Endothelial cell of umbilical vein (primary cell): ENCODE measurements around the gene FBXO22. TPM values are rescaled to one million over a fixed set of nuclear protein-coding genes. Genes with fewer than 3 reads are reported as not detected.
A peak's percentile ranks its signal among the peaks of the same experiment; 100 is the strongest.

ENCODE experiments used
- BruUV-seq: library from RNA; stranded (reverse); fragments of 400-500 nt; replicated peaks from 2 replicates; lab custom pipeline; 2021; lab: Mats Ljungman, UMichigan
- CTCF ChIA-PET: fragments of 300-600, 350-600 bp; sonication (Branson Sonifier 250); formaldehyde crosslinking; loops from one replicate; lab custom pipeline; 2021; ENCODE audit warnings: antibody characterized with exemption, inconsistent platforms; lab: Charles Lee
- POLR2A ChIA-PET: fragments of 300-600, 350-600 bp; sonication (Branson Sonifier 250); formaldehyde crosslinking; loops from one replicate; lab custom pipeline; 2021; ENCODE audit warnings: antibody characterized with exemption, inconsistent platforms; lab: Charles Lee
- DNase-seq: peaks from one replicate; pipeline ENCODE4 v3.0.0-alpha.2; 2011; ENCODE audit warnings: low read depth, low spot score
- FAIRE-seq: peaks from 2 replicates; lab custom pipeline; 2011; peaks lifted over from hg19 to GRCh38; lab: Jason Lieb, UNC
- H2AFZ ChIP-seq: 2 replicates; pipeline ENCODE4 v1.6.0; 2012; ENCODE audit warnings: low read depth, low read length, control low read depth, inconsistent platforms
- H3K27ac ChIP-seq: 2 replicates; pipeline ENCODE4 v1.5.1; 2011; ENCODE audit warnings: low read depth, mild to moderate bottlenecking, control low read depth, low read length, moderate library complexity; ENCODE audit not compliant: insufficient read depth
- H3K27me3 ChIP-seq, 2 experiments: 2 replicates each; pipeline versions ENCODE4 v1.6.0 to v1.6.1; 2011; ENCODE audit warnings: low read length in 2 of 2, mixed read lengths in 1 of 2; ENCODE audit not compliant: control insufficient read depth in 2 of 2, insufficient read depth in 2 of 2
- H3K36me3 ChIP-seq, 2 experiments: 2 replicates in 1 of 2; 3 replicates in 1 of 2; pipeline ENCODE4 v1.5.1; 2011; ENCODE audit warnings: low read length in 2 of 2, mild to moderate bottlenecking in 1 of 2, moderate library complexity in 1 of 2; ENCODE audit not compliant: control insufficient read depth in 2 of 2, insufficient read depth in 2 of 2; ENCODE audit errors: extremely low read depth in 1 of 2
- H3K4me1 ChIP-seq: 3 replicates; pipeline ENCODE4 v1.5.1; 2011; ENCODE audit warnings: mild to moderate bottlenecking, low read length; ENCODE audit not compliant: control insufficient read depth, insufficient read depth; ENCODE audit errors: extremely low read depth
- H3K4me2 ChIP-seq: 2 replicates; pipeline ENCODE4 v1.6.1; 2011; ENCODE audit warnings: low read length, control low read depth, mixed read lengths; ENCODE audit not compliant: insufficient read depth
- H3K4me3 ChIP-seq, 3 experiments: fragments of 200-600 bp in 1 of 3; sonication (generic), shearing (Covaris generic) in 1 of 3; replicated peaks in 1 of 3; 2 replicates each; pipeline ENCODE4 v1.5.1; 2011 to 2016; ENCODE audit warnings: control low read depth in 3 of 3, low read length in 3 of 3, mild to moderate bottlenecking in 2 of 3, inconsistent platforms in 1 of 3, low read depth in 1 of 3, moderate library complexity in 1 of 3; ENCODE audit not compliant: insufficient read depth in 1 of 3
- H3K79me2 ChIP-seq: 2 replicates; pipeline ENCODE4 v1.6.0; 2012; ENCODE audit warnings: low read length, inconsistent platforms; ENCODE audit not compliant: control insufficient read depth, insufficient read depth
- H3K9ac ChIP-seq: replicated peaks from 2 replicates; pipeline ENCODE3; 2011; ENCODE audit warnings: low read length, control low read depth; ENCODE audit not compliant: insufficient read depth; ENCODE audit errors: extremely low read depth
- H3K9me1 ChIP-seq: replicated peaks from 3 replicates; pipeline ENCODE4 v1.6.0; 2011; ENCODE audit warnings: mild to moderate bottlenecking, low read length; ENCODE audit not compliant: control insufficient read depth, insufficient read depth; ENCODE audit errors: extremely low read depth
- H3K9me3 ChIP-seq: replicated peaks from 2 replicates; pipeline ENCODE4 v1.5.1; 2012; ENCODE audit warnings: low read length, inconsistent platforms; ENCODE audit not compliant: control insufficient read depth, insufficient read depth
- H4K20me1 ChIP-seq: replicated peaks from 2 replicates; pipeline ENCODE3; 2011; ENCODE audit warnings: mild to moderate bottlenecking, low read length; ENCODE audit not compliant: control insufficient read depth, insufficient read depth; ENCODE audit errors: extremely low read depth
- CTCF ChIP-seq, 2 donors: IDR thresholded peaks; 1 replicate in 1 of 2; 2 replicates in 1 of 2; pipeline ENCODE4 v1.5.1; 2011; ENCODE audit warnings: low read length in 2 of 2, mild to moderate bottlenecking in 2 of 2, moderate library complexity in 2 of 2, control low read depth in 1 of 2, inconsistent platforms in 1 of 2, low read depth in 1 of 2; ENCODE audit not compliant: insufficient read depth in 1 of 2; ENCODE audit errors: extremely low read depth in 1 of 2
- EZH2 ChIP-seq: IDR thresholded peaks from 2 replicates; pipeline ENCODE4 v1.6.1; 2012; ENCODE audit warnings: borderline replicate concordance, low read depth, mild to moderate bottlenecking, moderate library complexity, low read length, inconsistent platforms; ENCODE audit not compliant: severe bottlenecking
- FOS ChIP-seq: IDR thresholded peaks from 2 replicates; pipeline ENCODE4 v1.6.1; 2011; ENCODE audit warnings: mild to moderate bottlenecking, low read length, moderate library complexity, borderline replicate concordance; ENCODE audit not compliant: insufficient read depth
- JUN ChIP-seq: IDR thresholded peaks from 2 replicates; pipeline ENCODE4 v1.6.1; 2011; ENCODE audit warnings: borderline replicate concordance, low read depth; ENCODE audit not compliant: insufficient read length, insufficient read depth
- MAX ChIP-seq: IDR thresholded peaks from 2 replicates; pipeline ENCODE4 v1.6.1; 2011; ENCODE audit not compliant: insufficient read depth, insufficient read length
- POLR2AphosphoS5 ChIP-seq: IDR thresholded peaks from 2 replicates; pipeline ENCODE4 v1.6.1; 2012; ENCODE audit warnings: low read depth, mild to moderate bottlenecking, control low read depth, low read length, moderate library complexity; ENCODE audit not compliant: insufficient read depth
- dilution Hi-C: fragments of 300-500 bp; cut with MboI; formaldehyde crosslinking; loops from one replicate; pipeline ENCODE4 v1.15.0; 2019; ENCODE audit warnings: low sequenced_read_pairs; ENCODE audit not compliant: extremely low pct_ligation_motif_present
- intact Hi-C: fragments of 100-400 bp; cut with micrococcal nuclease; formaldehyde crosslinking; loops from one replicate; pipeline ENCODE4 v1.10.0; 2022
- polyA plus RNA-seq, 4 experiments: library from polyadenylated mRNA; depleted of rRNA in 3 of 4; stranded (reverse) in 3 of 4; unstranded in 1 of 4; fragments of >200 nt; gene quantifications; 2 replicates each; pipeline versions ENCODE4 v1.2.1 to v1.2.3, GENCODE V29; 2011 to 2012; ENCODE audit warnings: missing spikeins in 1 of 4
- total RNA-seq: library from RNA; stranded (reverse); gene quantifications from 2 replicates; pipeline ENCODE4 v1.2.3, GENCODE V29; 2021

The FBXO22 gene
- total and polyA plus RNA-seq, 2 donors (not counting 3 experiments of a cell fraction or from before 2014, with no cell fraction given), result 20.8 to 41.6 TPM

GRCh38 chr15:75921732-75922703, 18.3 kb downstream of the FBXO22 start:
- intact Hi-C loops, result loop anchor here (1.0 to 10.0 kb wide), 6 partner anchors 8 to 230 kb away; no protein-coding TSS in a partner anchor
- peak; percentile 74 for FAIRE-seq

More at GRCh38 chr15:75921732-75922703, 18.3 kb downstream of the FBXO22 start:
- BruUV-seq, result no TSS peak
- peaks cover 12% of the 10 kb centered on the region for H3K4me1 ChIP-seq
- H3K9ac ChIP-seq, result no peak overlapping the region
- TF ChIP-seq JUN (no peak), MAX (no peak), FOS (peak; percentile 18), POLR2AphosphoS5 (no peak), CTCF (IDR thresholded peaks at IDR 0.05; ENCODE audit: extremely low read depth in 1 of 2, insufficient read depth in 1 of 2, low read depth in 1 of 2, low read length in 2 of 2) (peak; percentile 34 to 44), EZH2 (no peak)
- H2AFZ ChIP-seq, result no peak overlapping the region
- H3K79me2 ChIP-seq, result peaks cover 38% of the 10 kb centered on the region
- no peak overlapping the region for H3K27ac ChIP-seq
- ChIA-PET CTCF (interaction anchor here (0.6 to 6.4 kb wide), 26 partner anchors 10 to 275 kb away, joined by 3 to 80 read pairs (median 4); no protein-coding TSS in a partner anchor), POLR2A (interaction anchor here (0.7 kb wide), 1 partner anchor 79 kb away, joined by 3 read pairs; the partner anchor contains the start of gene UBE2Q2)
- H3K4me2 ChIP-seq, result no peak overlapping the region
- H3K36me3 ChIP-seq, result peaks cover 3 to 7% of the 10 kb centered on the region in 2 experiments
- no peaks in the 10 kb centered on the region for H3K27me3 ChIP-seq
- H3K4me3 ChIP-seq, result no peak overlapping the region
- no peaks in the 10 kb centered on the region for H3K9me1 ChIP-seq
- dilution Hi-C loops, result no loop called here
- DNase-seq, result peak; percentile 77
- no peaks in the 10 kb centered on the region for H3K9me3 ChIP-seq
- H4K20me1 ChIP-seq, result no peaks in the 10 kb centered on the region
